ENCODE measurements around the gene ZNF664. TPM values are rescaled to one million over a fixed set of nuclear protein-coding genes. Genes with fewer than 3 reads are reported as not detected.

The ZNF664 gene
- total RNA-seq, 1 experiment from 2014 or later: 87.6 TPM

GRCh38 chr12:123965382-123965781 is 7.6 kb upstream of the ZNF664 start:
- TF ChIP-seq CTCF (conservative IDR thresholded peaks at IDR 0.05): no peak
- TF ChIP-seq EZH2 (IDR thresholded peaks at IDR 0.05; ENCODE audit: low read depth): no peak
- intact Hi-C loops (cut with micrococcal nuclease; ENCODE audit: unreplicated experiment): no loop called here
- H3K4me2 ChIP-seq: no peak overlapping the region
- no peaks in the 10 kb centered on the region for H4K20me1 ChIP-seq (ENCODE audit: insufficient read depth)
- no peak overlapping the region for H2AFZ ChIP-seq
- H3K36me3 ChIP-seq (ENCODE audit: low read depth): no peaks in the 10 kb centered on the region
- H3K4me1 ChIP-seq (replicated peaks; ENCODE audit: insufficient read depth): no peaks in the 10 kb centered on the region
- no peaks in the 10 kb centered on the region for H3K79me2 ChIP-seq (ENCODE audit: low read depth)
- 0 out of 2 replicates have a peak, but pooled peaks cover 2% of the 10 kb centered on the region for H3F3A ChIP-seq (ENCODE audit: insufficient read depth, low read depth)
- no peaks in the 10 kb centered on the region for H3K9me2 ChIP-seq (ENCODE audit: insufficient read depth)
- ChIA-PET POLR2A (ENCODE audit: unreplicated experiment) (interaction anchor here (0.6 kb wide), 1 partner anchor 1444 kb away, joined by 4 read pairs; no protein-coding TSS in a partner anchor), CTCF (no interaction called here)
- DNase-seq: no peak
- BruUV-seq (replicated peaks): no TSS peak
- H3K27me3 ChIP-seq (ENCODE audit: insufficient read depth, low read depth): no peaks in the 10 kb centered on the region
- H3K9me3 ChIP-seq (ENCODE audit: insufficient read depth, low read depth): no peaks in the 10 kb centered on the region
- H3K27ac ChIP-seq: no peak overlapping the region
- no peak overlapping the region for H3K4me3 ChIP-seq

GRCh38 chr12:123966596-123966995 is 6.4 kb upstream of the ZNF664 start:
- no peak overlapping the region for H3K4me2 ChIP-seq
- H3K79me2 ChIP-seq (ENCODE audit: low read depth): 0 out of 2 replicates have a peak, but pooled peaks cover 10% of the 10 kb centered on the region
- no TSS peak for BruUV-seq (replicated peaks)
- intact Hi-C loops (cut with micrococcal nuclease; ENCODE audit: unreplicated experiment): no loop called here
- no peaks in the 10 kb centered on the region for H4K20me1 ChIP-seq (ENCODE audit: insufficient read depth)
- H3K36me3 ChIP-seq (ENCODE audit: low read depth): no peaks in the 10 kb centered on the region
- no peak overlapping the region for H3K4me3 ChIP-seq
- ChIA-PET POLR2A (ENCODE audit: unreplicated experiment) (no interaction called here), CTCF (no interaction called here)
- H3F3A ChIP-seq (ENCODE audit: insufficient read depth, low read depth): peaks cover 6% of the 10 kb centered on the region; the same call in 1 of the 2 replicates
- no peak overlapping the region for H2AFZ ChIP-seq
- no peak for DNase-seq
- H3K9me2 ChIP-seq (ENCODE audit: insufficient read depth): no peaks in the 10 kb centered on the region
- no peak for TF ChIP-seq CTCF (conservative IDR thresholded peaks at IDR 0.05)
- no peak for TF ChIP-seq EZH2 (IDR thresholded peaks at IDR 0.05; ENCODE audit: low read depth)
- no peak overlapping the region for H3K27ac ChIP-seq
- H3K27me3 ChIP-seq (ENCODE audit: insufficient read depth, low read depth): no peaks in the 10 kb centered on the region
- peaks cover 8% of the 10 kb centered on the region for H3K4me1 ChIP-seq (replicated peaks; ENCODE audit: insufficient read depth)
- H3K9me3 ChIP-seq (ENCODE audit: insufficient read depth, low read depth): no peaks in the 10 kb centered on the region

- no peak overlapping the region for H3K27ac ChIP-seq
- no peaks in the 10 kb centered on the region for H3K9me2 ChIP-seq (ENCODE audit: insufficient read depth)
- H3K4me2 ChIP-seq: no peak overlapping the region
- no peak overlapping the region for H3K4me3 ChIP-seq
- no peaks in the 10 kb centered on the region for H3K36me3 ChIP-seq (ENCODE audit: low read depth)
- no TSS peak for BruUV-seq (replicated peaks)
- TF ChIP-seq CTCF (conservative IDR thresholded peaks at IDR 0.05): no peak
- ChIA-PET CTCF (no interaction called here), POLR2A (ENCODE audit: unreplicated experiment) (no interaction called here)
- DNase-seq: no peak
- peaks cover 8% of the 10 kb centered on the region for H3K4me1 ChIP-seq (replicated peaks; ENCODE audit: insufficient read depth)
- no peak overlapping the region for H2AFZ ChIP-seq
- peaks cover 9% of the 10 kb centered on the region; the same call in 1 of the 2 replicates for H3F3A ChIP-seq (ENCODE audit: insufficient read depth, low read depth)
- intact Hi-C loops (cut with micrococcal nuclease; ENCODE audit: unreplicated experiment): no loop called here
- H3K27me3 ChIP-seq (ENCODE audit: insufficient read depth, low read depth): no peaks in the 10 kb centered on the region
- no peaks in the 10 kb centered on the region for H4K20me1 ChIP-seq (ENCODE audit: insufficient read depth)
- no peaks in the 10 kb centered on the region for H3K9me3 ChIP-seq (ENCODE audit: insufficient read depth, low read depth)
- 0 out of 2 replicates have a peak, but pooled peaks cover 10% of the 10 kb centered on the region for H3K79me2 ChIP-seq (ENCODE audit: low read depth)
These were observed 5.9 kb upstream of the ZNF664 start for GRCh38 chr12:123967121-123967586.
